ENCODE data around the gene ELP6. TPM values are rescaled to one million over a fixed set of nuclear protein-coding genes. Genes with fewer than 3 reads are reported as not detected.
"Not testable (repeated sequence)": the region's sequence is repeated elsewhere in the genome, so short reads cannot be mapped to it uniquely, and the experiment has no call there.

The ELP6 gene
- total RNA-seq, 1 experiment from 2014 or later = 61.7 TPM

GRCh38 chr3:47481763-47482162, 31.7 kb downstream of the ELP6 start:
- Histone ChIP-seq H3K9ac (ENCODE audit: low read length) (peak overlapping the region; percentile 61), H3K4me2 (ENCODE audit: low read depth, low read length, poor library complexity, severe bottlenecking) (peak overlapping the region; percentile 61), H3K4me1 (ENCODE audit: low read length) (peaks cover 30% of the 10 kb centered on the region), H3K27ac (ENCODE audit: low read length) (peak overlapping the region; percentile 98)
- not testable (repeated sequence) for H3K36me3 ChIP-seq (ENCODE audit: insufficient read depth, low read length); H4K20me1 ChIP-seq (ENCODE audit: insufficient read depth, low read depth, low read length); H3K27me3 ChIP-seq (ENCODE audit: low read length); H3K4me3 ChIP-seq (ENCODE audit: low read length); H3K9me3 ChIP-seq (ENCODE audit: low read length); H3K79me2 ChIP-seq (ENCODE audit: low read length); H3K9me2 ChIP-seq (replicated peaks; ENCODE audit: insufficient read depth, low read length); H2AFZ ChIP-seq (ENCODE audit: low read length)
- DNase-seq = peak; percentile 64

GRCh38 chr3:47480267-47480666, 33.2 kb downstream of the ELP6 start:
- H3K9me3 ChIP-seq (ENCODE audit: low read length); H3K4me2 ChIP-seq (ENCODE audit: low read depth, low read length, poor library complexity, severe bottlenecking); H3K36me3 ChIP-seq (ENCODE audit: insufficient read depth, low read length); DNase-seq; H2AFZ ChIP-seq (ENCODE audit: low read length); H3K27me3 ChIP-seq (ENCODE audit: low read length); H3K4me3 ChIP-seq (ENCODE audit: low read length); H3K9me2 ChIP-seq (replicated peaks; ENCODE audit: insufficient read depth, low read length); H4K20me1 ChIP-seq (ENCODE audit: insufficient read depth, low read depth, low read length); H3K9ac ChIP-seq (ENCODE audit: low read length): not testable (repeated sequence)
- H3K79me2 ChIP-seq (ENCODE audit: low read length) = peaks cover 17% of the 10 kb centered on the region
- H3K4me1 ChIP-seq (ENCODE audit: low read length) = peaks cover 36% of the 10 kb centered on the region
- peak overlapping the region; percentile 68 for H3K27ac ChIP-seq (ENCODE audit: low read length)

GRCh38 chr3:47479826-47480160, 33.7 kb downstream of the ELP6 start:
- Histone ChIP-seq H3K36me3 (ENCODE audit: insufficient read depth, low read length) (no peaks in the 10 kb centered on the region), H3K79me2 (ENCODE audit: low read length) (peaks cover 22% of the 10 kb centered on the region), H3K9ac (ENCODE audit: low read length) (no peak overlapping the region), H3K4me1 (ENCODE audit: low read length) (peaks cover 36% of the 10 kb centered on the region), H3K27me3 (ENCODE audit: low read length) (no peaks in the 10 kb centered on the region), H3K9me3 (ENCODE audit: low read length) (0 out of 2 replicates have a peak, but pooled peaks cover 2% of the 10 kb centered on the region), H3K27ac (ENCODE audit: low read length) (peak overlapping the region; percentile 68), H3K9me2 (replicated peaks; ENCODE audit: insufficient read depth, low read length) (no peaks in the 10 kb centered on the region), H2AFZ (ENCODE audit: low read length) (no peak overlapping the region), H4K20me1 (ENCODE audit: insufficient read depth, low read depth, low read length) (peaks cover 4% of the 10 kb centered on the region; the same call in 1 of the 2 replicates), H3K4me2 (ENCODE audit: low read depth, low read length, poor library complexity, severe bottlenecking) (no peak overlapping the region), H3K4me3 (ENCODE audit: low read length) (no peak overlapping the region)
- no peak for DNase-seq

- Histone ChIP-seq H3K4me1 (ENCODE audit: low read length) (peaks cover 47% of the 10 kb centered on the region), H3K9me2 (replicated peaks; ENCODE audit: insufficient read depth, low read length) (no peaks in the 10 kb centered on the region), H3K27ac (ENCODE audit: low read length) (peak overlapping the region; percentile 71), H3K9ac (ENCODE audit: low read length) (peak overlapping the region; percentile 43), H3K4me3 (ENCODE audit: low read length) (no peak overlapping the region), H4K20me1 (ENCODE audit: insufficient read depth, low read depth, low read length) (peaks cover 8% of the 10 kb centered on the region; the same call in 1 of the 2 replicates), H3K79me2 (ENCODE audit: low read length) (peaks cover 40% of the 10 kb centered on the region), H3K36me3 (ENCODE audit: insufficient read depth, low read length) (peaks cover 7% of the 10 kb centered on the region; the same call in 1 of the 2 replicates), H3K9me3 (ENCODE audit: low read length) (no peaks in the 10 kb centered on the region), H3K4me2 (ENCODE audit: low read depth, low read length, poor library complexity, severe bottlenecking) (no peak overlapping the region), H2AFZ (ENCODE audit: low read length) (no peak overlapping the region), H3K27me3 (ENCODE audit: low read length) (no peaks in the 10 kb centered on the region)
- no peak for DNase-seq
These were observed 35.5 kb downstream of the ELP6 start for GRCh38 chr3:47478022-47478421.

GRCh38 chr3:47476644-47477199, 36.8 kb downstream of the ELP6 start:
- Histone ChIP-seq H3K36me3 (ENCODE audit: insufficient read depth, low read length) (peaks cover 11% of the 10 kb centered on the region; the same call in 1 of the 2 replicates), H3K27ac (ENCODE audit: low read length) (peak overlapping the region; percentile 87), H3K9me2 (replicated peaks; ENCODE audit: insufficient read depth, low read length) (no peaks in the 10 kb centered on the region), H4K20me1 (ENCODE audit: insufficient read depth, low read depth, low read length) (peaks cover 8% of the 10 kb centered on the region; the same call in 1 of the 2 replicates), H3K4me1 (ENCODE audit: low read length) (peaks cover 37% of the 10 kb centered on the region), H3K9me3 (ENCODE audit: low read length) (no peaks in the 10 kb centered on the region), H3K27me3 (ENCODE audit: low read length) (no peaks in the 10 kb centered on the region), H3K4me2 (ENCODE audit: low read depth, low read length, poor library complexity, severe bottlenecking) (peak overlapping the region; percentile 77), H3K9ac (ENCODE audit: low read length) (peak overlapping the region; percentile 89), H3K4me3 (ENCODE audit: low read length) (peak overlapping the region; percentile 85), H2AFZ (ENCODE audit: low read length) (no peak overlapping the region), H3K79me2 (ENCODE audit: low read length) (peaks cover 50% of the 10 kb centered on the region)
- DNase-seq = no peak

GRCh38 chr3:47476330-47476626, 37.2 kb downstream of the ELP6 start:
- peak; percentile 46 for DNase-seq
- H3K9ac ChIP-seq (ENCODE audit: low read length) = peak overlapping the region; percentile 89
- no peaks in the 10 kb centered on the region for H3K9me2 ChIP-seq (replicated peaks; ENCODE audit: insufficient read depth, low read length)
- H3K9me3 ChIP-seq (ENCODE audit: low read length) = no peaks in the 10 kb centered on the region
- H2AFZ ChIP-seq (ENCODE audit: low read length) = 0 out of 2 replicates have a peak overlapping the region, but pooled peaks have one; percentile 38
- H3K27me3 ChIP-seq (ENCODE audit: low read length) = no peaks in the 10 kb centered on the region
- H3K4me2 ChIP-seq (ENCODE audit: low read depth, low read length, poor library complexity, severe bottlenecking) = peak overlapping the region; percentile 77
- H4K20me1 ChIP-seq (ENCODE audit: insufficient read depth, low read depth, low read length) = peaks cover 11% of the 10 kb centered on the region; the same call in 1 of the 2 replicates
- H3K4me1 ChIP-seq (ENCODE audit: low read length) = peaks cover 33% of the 10 kb centered on the region
- peaks cover 14% of the 10 kb centered on the region; the same call in 1 of the 2 replicates for H3K36me3 ChIP-seq (ENCODE audit: insufficient read depth, low read length)
- H3K27ac ChIP-seq (ENCODE audit: low read length) = peak overlapping the region; percentile 87
- peaks cover 55% of the 10 kb centered on the region for H3K79me2 ChIP-seq (ENCODE audit: low read length)
- peak overlapping the region; percentile 85 for H3K4me3 ChIP-seq (ENCODE audit: low read length)

GRCh38 chr3:47475570-47476329, 37.8 kb downstream of the ELP6 start, which contains the start of gene SCAP:
SCAP (minus strand) TSS chr3:47475941; CDS start chr3:47442993, 32,948 bp downstream.
- peak within 1 kb of the TSS; percentile 85 for H3K4me3 ChIP-seq (ENCODE audit: low read length)
- peaks cover 60% of the 10 kb centered on the region for H3K79me2 ChIP-seq (ENCODE audit: low read length)
- DNase-seq = peak; percentile 96
- H3K9me2 ChIP-seq (replicated peaks; ENCODE audit: insufficient read depth, low read length) = no peaks in the 10 kb centered on the region
- H4K20me1 ChIP-seq (ENCODE audit: insufficient read depth, low read depth, low read length) = peaks cover 12% of the 10 kb centered on the region; the same call in 1 of the 2 replicates
- H3K27ac ChIP-seq (ENCODE audit: low read length) = peak within 1 kb of the TSS; percentile 87
- no peaks in the 10 kb centered on the region for H3K9me3 ChIP-seq (ENCODE audit: low read length)
- peak within 1 kb of the TSS; percentile 77 for H3K4me2 ChIP-seq (ENCODE audit: low read depth, low read length, poor library complexity, severe bottlenecking)
- 0 out of 2 replicates have a peak within 1 kb of the TSS, but pooled peaks have one; percentile 38 for H2AFZ ChIP-seq (ENCODE audit: low read length)
- peaks cover 16% of the 10 kb centered on the region for H3K36me3 ChIP-seq (ENCODE audit: insufficient read depth, low read length)
- peaks cover 32% of the 10 kb centered on the region for H3K4me1 ChIP-seq (ENCODE audit: low read length)
- peak within 1 kb of the TSS; percentile 89 for H3K9ac ChIP-seq (ENCODE audit: low read length)
- no peaks in the 10 kb centered on the region for H3K27me3 ChIP-seq (ENCODE audit: low read length)

GRCh38 chr3:47475029-47475569, 38.4 kb downstream of the ELP6 start:
- Histone ChIP-seq H3K4me3 (ENCODE audit: low read length) (peak overlapping the region; percentile 85), H3K9me3 (ENCODE audit: low read length) (no peaks in the 10 kb centered on the region), H3K79me2 (ENCODE audit: low read length) (peaks cover 66% of the 10 kb centered on the region), H3K4me1 (ENCODE audit: low read length) (peaks cover 32% of the 10 kb centered on the region), H4K20me1 (ENCODE audit: insufficient read depth, low read depth, low read length) (peaks cover 12% of the 10 kb centered on the region; the same call in 1 of the 2 replicates), H3K27ac (ENCODE audit: low read length) (peak overlapping the region; percentile 78), H3K4me2 (ENCODE audit: low read depth, low read length, poor library complexity, severe bottlenecking) (peak overlapping the region; percentile 77), H3K36me3 (ENCODE audit: insufficient read depth, low read length) (peaks cover 17% of the 10 kb centered on the region), H2AFZ (ENCODE audit: low read length) (no peak overlapping the region), H3K9me2 (replicated peaks; ENCODE audit: insufficient read depth, low read length) (no peaks in the 10 kb centered on the region), H3K9ac (ENCODE audit: low read length) (peak overlapping the region; percentile 89), H3K27me3 (ENCODE audit: low read length) (no peaks in the 10 kb centered on the region)
- peak; percentile 71 for DNase-seq

Data from Karpas-422 (cell line).